Measurements from ENCODE around the gene PHLDA1.

- no peak for TF ChIP-seq CTCF (IDR thresholded peaks at IDR 0.05)
- TF ChIP-seq POLR2A (IDR thresholded peaks at IDR 0.05) = no peak
- no peak for TF ChIP-seq EP300 (IDR thresholded peaks at IDR 0.05)
These were observed 52.9 kb downstream of the PHLDA1 start for GRCh38 chr12:75978677-75979076.
